ENCODE data around the gene LETM1. TPM values are rescaled to one million over a fixed set of nuclear protein-coding genes. Genes with fewer than 3 reads are reported as not detected.

The LETM1 gene
- total and polyA plus RNA-seq, 2 of the 13 experiments (the other 11 are each of a cell fraction or from before 2014, with no cell fraction given) = 9.7 to 41.6 TPM

DNA sequence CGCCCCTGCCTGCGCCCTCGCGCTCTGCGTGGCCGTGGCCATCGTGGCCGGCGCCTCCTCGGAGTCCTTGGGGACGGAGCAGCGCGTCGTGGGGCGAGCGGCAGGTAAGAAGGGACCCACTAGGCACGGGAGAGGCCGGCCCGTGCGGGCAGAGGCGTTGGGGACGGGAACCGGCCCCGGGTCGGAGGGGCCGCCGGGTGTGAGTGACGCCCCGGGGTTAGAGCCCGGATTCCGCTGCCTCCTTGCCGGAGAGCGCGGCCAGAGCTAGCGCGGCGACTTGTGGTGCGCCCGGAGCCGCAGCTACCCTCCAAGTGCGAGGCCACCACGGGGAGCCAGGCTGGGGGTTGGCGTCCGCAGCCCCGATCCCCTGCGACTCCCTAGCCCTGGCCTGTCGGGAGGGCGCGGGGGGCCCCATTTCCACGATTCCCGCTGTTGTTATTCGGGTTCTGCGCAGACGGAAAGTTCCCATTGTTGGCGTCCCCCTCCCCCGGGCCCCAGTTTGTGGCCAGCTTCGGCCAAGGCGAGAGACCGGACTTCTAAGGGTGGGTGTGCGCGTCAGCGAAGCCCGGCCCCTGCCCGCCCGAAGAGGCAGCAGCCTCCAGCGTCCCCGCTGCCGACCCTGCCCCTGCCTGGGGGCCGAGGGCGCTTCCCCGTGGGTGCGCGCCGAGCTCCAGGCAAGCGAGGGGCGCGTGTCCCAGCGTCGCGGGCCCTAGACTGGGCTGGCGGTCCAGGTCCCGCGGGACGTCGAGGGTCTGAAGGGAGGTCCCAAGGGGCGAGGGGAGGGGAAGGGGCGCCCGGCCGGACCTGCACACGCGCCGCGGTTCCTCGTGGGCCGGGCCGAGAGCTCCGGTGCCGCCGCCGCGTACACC is 61.8 kb downstream of the LETM1 start (continued):
- TF ChIP-seq, protein P1, sequence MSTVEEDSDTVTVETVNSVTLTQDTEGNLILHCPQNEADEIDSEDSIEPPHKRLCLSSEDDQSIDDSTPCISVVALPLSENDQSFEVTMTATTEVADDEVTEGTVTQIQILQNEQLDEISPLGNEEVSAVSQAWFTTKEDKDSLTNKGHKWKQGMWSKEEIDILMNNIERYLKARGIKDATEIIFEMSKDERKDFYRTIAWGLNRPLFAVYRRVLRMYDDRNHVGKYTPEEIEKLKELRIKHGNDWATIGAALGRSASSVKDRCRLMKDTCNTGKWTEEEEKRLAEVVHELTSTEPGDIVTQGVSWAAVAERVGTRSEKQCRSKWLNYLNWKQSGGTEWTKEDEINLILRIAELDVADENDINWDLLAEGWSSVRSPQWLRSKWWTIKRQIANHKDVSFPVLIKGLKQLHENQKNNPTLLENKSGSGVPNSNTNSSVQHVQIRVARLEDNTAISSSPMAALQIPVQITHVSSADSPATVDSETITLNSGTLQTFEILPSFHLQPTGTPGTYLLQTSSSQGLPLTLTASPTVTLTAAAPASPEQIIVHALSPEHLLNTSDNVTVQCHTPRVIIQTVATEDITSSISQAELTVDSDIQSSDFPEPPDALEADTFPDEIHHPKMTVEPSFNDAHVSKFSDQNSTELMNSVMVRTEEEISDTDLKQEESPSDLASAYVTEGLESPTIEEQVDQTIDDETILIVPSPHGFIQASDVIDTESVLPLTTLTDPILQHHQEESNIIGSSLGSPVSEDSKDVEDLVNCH (CRISPR knock-in tag; IDR thresholded peaks at IDR 0.05) = no peak
- TF ChIP-seq ZBTB3 (CRISPR knock-in tag; IDR thresholded peaks at IDR 0.05; ENCODE audit: borderline replicate concordance, low read depth) (0 out of 2 replicates have a peak, but pooled peaks have one; percentile 4), ZNF318 (CRISPR knock-in tag; IDR thresholded peaks at IDR 0.05) (no peak), MTF1 (CRISPR knock-in tag; IDR thresholded peaks at IDR 0.05) (no peak), MTA3 (CRISPR knock-in tag; IDR thresholded peaks at IDR 0.05) (no peak), ZNF790 (CRISPR knock-in tag; IDR thresholded peaks at IDR 0.05; ENCODE audit: borderline replicate concordance) (0 out of 2 replicates have a peak, but pooled peaks have one; percentile 17), ZNF703 (CRISPR knock-in tag; IDR thresholded peaks at IDR 0.05; ENCODE audit: borderline replicate concordance) (no peak)
